Dedifferentiated amniotic fluid mesenchymal stem cell (primary cell): Measurements from ENCODE around the gene ADM.
A peak's percentile ranks its signal among the peaks of the same experiment; 100 is the strongest.

Experiments
- DNase-seq: peaks from one replicate; pipeline ENCODE4 v3.0.0-alpha.2; 2016; ENCODE audit errors: extremely low spot score

The ADM gene

DNA sequence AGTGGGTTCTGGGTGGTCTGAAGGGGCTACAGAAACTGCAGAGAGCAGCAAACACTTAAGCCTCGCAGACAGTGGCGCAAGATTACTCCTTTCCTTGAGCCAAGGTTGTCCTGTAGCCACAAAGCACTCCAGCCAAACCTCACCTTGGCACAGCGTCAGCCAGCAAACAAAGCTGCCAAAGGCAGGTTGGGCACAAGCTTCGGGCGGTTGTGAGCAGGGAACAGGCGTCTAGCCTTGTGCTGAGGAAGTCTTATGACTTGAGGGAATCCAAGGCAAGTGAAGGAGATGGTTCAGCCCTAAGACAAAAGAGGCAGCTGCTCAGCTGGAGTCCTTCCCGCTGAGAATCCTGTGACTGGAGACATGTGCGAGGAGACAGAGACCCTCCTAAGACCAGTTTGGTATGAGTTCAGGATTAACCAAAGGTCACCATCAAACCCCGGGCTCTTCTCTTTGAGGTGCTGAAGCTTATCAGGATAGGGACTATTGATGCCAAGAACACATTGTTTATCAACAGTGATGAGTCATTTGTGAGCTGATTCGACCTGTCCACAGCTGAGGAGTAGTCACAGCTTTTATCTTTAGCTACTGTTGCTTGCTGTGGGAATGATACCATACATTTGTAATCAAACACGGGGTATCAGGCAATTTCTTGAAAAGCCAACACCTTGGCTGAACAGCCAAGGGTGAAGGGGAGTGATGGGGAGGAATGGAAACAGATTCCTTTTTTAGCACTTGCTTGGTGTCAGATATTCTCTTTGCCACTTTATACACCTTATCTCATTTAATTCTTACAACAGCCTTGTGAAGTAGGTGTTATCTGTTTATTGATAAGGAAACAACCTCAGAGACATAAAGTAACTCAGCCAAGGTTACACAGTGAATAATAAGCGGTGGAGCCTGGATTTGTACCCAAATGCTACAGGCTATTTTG is 4.6 kb downstream of the ADM start:
- peak; percentile 40 for DNase-seq

DNA sequence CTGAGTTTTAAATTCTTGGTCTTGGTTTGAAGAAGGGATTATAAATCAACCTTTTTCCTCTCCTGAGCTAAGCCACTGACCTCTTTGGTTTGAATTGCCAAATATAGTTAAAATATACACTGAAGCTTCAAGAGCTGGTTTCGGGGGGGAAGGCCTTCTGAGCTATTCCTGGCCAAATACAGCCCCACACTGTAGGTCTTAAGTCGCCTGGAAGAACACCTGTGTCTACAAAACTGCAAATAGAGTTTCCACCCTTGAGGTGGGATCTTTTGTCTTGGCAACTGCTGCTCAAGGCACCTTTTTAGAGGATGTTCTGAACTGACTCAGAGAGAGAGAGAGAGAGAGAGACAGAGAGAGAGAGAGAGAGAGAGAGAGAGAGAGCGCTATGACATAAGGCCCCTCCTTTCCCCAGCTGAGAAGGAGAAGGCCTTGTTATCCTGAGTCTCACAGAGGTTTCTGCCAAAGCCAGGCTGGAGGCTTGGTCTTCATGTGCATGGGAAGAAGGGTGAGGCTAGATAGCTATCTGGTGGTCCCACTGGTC is 5.5 kb downstream of the ADM start:
- no peak for DNase-seq

DNA sequence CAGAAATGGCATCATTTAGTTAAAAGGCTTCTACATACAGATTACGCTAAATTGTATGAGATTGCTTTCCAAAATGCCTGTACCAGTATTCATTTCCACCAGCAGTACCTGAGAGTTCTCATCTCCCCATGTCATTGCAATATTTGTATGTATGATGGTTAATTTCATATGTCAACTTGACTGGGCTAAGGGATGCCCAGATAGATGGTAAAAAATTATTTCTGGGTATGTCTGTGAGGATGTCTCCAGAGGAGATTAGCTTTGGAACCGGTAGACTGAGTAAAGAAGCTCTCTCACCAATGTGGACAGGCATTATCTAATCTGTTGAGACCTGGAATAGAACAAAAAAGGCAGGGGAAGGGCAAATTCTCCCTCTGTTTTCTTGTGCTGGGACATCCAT is 6.9 kb downstream of the ADM start:
- no peak for DNase-seq

DNA sequence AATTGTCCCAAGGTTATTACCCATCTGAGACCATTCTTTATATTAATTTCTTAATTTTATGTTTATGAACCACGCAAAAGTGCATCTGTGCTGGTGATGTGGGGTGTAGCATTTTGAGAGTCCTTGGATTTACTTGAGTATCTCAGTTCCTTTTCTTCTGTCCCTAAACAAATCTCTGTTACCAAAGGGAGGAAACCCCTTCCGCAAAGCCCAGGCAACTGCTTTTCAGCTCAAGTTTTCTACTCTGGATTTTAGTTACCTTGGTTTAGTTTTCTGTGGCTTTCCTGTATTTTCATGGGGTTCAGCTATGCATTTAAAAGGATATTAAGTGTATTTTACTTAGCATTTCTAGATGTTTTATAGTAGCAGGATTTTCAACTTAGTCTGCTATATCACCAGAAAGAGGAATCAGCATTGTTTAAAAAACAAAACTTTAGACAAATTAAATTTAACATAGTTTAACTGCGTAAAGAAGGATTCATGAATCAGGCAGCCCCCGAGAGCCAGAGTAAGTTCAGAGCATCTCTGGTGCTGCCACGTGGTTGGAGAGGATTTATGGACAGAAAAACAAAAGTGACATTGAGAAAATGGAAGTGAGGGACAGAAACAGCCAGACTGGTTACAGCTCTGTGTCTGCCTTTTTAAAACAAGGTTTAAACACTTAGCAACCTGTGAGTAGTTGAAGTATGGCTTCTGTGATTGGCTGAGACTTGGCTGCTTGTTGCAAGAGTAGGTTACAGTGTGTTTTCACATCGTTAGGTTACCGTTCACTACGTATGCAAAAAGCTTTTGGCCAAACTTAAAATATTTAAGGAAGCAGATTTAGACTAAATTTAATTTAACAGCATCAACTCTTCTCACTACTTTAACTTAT is 9.6 kb downstream of the ADM start:
- DNase-seq, result peak; percentile 60

DNA sequence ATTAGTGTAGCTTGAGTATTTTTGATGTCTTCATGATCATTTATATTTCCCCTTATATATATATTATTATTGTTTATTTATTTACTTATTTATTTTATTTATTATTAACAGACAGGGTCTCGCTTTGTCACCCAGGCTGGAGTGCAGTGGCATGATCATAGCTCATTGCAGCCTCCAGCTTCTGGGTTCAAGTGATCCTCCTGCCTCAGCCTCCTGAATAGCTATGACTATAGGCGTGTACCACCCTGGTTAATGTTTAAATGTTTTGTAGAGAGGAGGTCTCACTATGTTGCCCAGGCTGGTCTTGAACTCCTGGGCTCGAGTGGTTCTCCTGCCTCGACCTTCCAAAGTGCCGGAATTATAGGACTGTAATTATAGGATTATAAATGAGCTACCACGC is 10.2 kb downstream of the ADM start:
- DNase-seq, result no peak

DNA sequence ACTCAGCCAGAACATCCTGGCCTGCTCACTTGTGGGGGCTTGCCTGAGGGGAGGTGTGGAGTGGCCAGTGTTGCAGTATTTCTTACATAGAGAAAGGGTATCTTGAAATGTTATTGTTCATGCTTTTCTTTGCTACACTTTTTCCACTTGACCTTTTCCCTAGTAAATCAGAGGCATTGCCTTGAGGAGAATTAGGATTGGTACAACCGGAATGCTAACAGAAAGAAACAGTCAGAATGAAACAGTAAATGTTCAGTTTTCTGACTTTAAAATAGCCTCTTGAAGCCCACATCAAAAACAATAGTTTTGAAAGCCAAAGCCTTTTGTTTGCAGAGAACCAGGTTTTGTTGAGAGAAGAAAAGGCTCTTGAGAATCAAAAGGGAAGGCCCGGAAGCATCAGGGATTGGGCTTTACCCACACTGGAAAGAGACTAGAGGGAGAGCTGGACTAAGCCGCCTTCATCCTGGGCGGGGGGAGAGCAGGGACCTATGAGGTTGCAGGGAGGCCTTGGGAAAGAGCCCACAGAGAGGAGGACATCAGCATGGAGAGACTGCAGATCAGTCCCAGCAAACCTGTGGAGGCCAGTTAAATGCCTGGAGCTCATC is 12.4 kb downstream of the ADM start:
- DNase-seq, result no peak

DNA sequence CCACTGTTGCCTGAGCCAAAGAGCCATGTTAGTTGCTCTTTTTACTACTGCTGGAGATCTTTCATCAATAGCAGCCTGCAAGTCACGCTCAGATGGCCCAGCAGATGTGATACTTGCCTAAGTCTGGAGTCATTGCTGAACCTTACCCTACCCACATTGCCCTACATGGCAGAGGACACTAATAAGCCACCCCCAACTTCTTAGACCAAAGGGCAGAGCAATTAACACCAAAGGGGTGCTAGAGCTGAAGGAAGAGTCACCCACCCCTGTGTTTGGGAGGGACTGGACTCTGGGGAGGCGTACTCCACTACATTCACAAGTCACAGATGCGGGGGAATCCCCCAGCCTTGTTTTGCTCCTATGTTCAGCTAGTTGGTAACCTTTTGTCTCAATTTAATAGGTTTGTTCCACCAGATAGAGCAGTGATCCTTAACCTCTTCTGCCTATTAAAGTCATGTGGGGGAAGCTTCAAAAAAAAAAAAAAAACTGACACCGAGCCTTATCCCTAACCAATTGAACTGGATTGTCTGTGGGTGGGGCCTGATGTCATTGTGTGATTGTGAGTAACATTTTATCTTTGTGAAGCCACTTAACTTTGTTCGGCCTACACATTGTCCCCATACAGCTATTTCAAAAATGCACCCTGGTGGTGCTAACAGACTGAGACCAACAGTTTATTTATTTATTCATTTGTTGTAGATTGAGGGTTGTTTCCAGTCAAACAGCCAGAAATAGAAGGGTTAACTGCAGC is 13.1 kb downstream of the ADM start:
- no peak for DNase-seq

DNA sequence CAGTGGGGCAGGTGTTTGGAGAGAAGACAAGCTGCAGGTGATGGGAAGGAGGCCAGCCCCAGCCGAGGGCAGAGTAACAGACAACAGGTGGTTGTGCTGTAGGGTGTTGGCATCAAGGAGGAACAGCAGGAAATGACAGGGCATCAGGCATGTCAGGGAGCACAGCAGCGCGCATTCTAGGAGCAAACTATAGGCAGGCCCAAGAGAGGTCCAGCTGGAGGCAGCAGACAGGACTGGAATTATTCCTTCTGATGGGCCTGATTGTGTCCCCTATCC is 13.6 kb downstream of the ADM start:
- DNase-seq, result no peak

DNA sequence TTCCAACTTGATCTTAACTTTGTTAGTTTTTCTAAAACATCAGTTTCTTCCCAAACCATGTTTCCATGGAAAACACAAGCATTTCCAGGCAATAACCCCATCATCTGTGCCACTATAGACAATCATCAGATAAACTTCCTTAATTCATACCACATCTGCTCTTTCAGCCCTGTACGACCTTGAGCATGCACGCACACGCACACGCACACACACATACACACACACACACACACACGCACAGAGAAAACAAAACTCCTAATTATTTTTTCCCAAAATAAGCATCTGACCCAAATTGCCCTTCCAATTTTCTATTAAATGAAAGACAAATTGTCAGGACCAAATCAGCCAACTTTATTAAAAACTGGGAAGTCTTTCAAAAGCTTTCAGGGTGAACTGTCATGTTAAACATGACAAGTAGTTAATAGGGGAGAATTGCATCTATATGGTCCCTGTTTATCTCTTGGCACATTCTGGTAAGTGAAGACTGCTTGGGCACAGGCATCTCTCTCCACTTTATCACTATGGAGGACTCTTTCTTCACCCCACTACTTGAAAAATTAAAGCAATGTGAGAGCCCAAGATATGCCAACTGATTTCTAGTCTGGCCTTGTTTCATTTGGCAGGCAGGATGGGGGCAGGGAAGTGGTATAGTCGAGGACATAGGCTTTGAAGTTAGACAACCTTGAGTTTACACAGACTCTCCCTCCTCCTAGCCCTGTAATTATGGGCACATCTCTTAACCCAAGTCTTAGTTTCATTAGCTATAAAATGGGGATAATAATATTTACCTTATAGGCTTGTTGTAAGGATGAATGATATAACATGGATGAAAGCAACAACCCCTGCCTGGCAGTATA is 15.1 kb downstream of the ADM start:
- DNase-seq, result no peak

DNA sequence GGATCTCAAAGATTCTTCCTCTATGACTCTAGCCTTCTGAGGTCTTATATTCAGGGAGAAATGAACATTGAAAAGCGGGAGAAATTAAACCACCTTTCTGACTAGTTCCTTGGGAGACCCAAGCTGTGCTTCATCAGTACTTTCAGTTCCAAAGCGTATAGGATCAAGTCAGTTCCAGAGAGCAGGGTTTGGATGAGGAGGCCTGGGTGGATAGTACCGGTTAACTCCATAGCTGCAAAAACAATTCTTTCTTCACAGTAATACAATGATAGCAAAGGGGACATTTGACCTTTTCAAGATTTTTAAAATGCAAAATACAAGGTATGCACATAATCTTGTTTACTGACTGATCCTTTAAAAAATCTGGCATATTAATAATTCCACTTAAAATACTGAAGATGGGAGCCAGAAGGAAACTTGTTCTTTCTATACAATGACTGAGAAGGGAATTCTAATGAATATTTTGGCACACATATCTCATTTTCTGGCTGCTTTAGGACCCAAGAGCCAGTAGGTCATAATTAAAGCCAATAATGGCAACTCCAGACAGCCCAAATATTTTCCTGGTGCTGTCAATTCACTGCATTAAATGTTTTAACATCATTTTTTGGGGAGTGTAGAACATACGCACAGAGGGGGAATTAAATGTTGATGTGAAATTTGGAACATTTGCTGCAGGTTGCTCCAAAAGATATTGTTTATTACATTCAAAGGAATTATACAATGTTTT is 16.0 kb downstream of the ADM start:
- DNase-seq, result no peak

DNA sequence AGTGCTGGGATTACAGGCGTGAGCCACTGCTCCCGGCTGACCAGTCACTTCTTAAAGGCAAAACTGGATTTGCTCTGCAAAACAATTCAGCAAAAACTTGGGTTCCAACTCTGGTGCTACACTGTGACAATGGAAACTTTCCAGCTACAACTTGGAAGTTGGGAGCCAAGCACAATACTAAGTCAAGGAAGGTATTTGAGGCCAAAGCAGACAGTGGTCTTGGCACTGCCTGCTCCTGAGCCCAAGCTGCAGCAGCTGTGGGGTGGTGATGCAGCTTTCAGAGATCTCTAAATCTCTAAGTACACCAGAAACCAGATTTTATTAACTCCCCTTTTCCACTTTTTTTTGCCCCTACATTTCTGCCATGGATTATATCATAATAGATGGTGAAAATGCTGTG is 17.5 kb downstream of the ADM start:
- no peak for DNase-seq

DNA sequence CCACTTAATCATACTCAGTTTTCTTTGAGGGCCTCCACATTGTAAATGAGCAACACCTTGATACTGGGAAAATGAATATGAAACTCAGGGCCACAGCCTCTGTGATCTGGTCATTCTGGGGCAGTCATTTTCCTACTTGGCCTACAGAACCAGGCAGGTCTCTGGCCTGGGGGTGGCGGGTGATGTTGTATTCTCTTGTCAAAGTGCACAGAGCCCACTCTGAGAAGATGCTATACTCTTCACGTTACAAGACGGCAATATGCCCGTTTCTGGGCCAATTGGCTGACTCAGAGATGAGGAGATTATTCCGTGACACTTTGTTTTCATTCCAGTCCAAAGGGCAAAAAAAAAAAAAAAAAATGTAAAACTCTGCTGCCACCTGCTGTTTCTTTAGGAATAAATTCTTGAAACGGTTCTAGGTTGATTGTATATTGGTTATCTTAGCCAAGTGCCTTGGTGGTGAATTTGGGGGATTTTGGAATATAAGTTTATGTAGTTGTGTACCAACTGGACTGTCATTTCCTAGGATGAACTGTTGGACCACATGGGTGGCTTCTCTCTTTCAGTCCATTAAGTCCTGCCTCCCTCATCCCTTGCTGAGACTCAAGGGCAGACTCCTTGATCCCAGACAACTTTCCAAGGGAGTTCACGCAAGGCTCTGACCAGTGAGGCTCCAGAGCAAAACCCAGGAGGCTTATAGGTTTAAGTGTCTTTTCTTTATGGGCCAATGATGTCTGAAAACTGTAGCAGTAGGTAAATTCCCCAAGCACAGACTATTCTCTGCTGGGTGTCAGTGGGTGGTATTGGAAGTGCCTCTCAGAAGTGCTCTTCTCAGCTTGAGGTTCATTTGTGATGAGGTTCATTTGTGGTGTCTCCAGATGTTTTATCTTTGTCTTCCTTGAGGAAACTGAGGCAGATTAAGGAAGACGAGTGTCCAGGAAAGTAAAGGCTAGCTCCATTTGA is 18.2 kb downstream of the ADM start:
- peak; percentile 94 for DNase-seq

DNA sequence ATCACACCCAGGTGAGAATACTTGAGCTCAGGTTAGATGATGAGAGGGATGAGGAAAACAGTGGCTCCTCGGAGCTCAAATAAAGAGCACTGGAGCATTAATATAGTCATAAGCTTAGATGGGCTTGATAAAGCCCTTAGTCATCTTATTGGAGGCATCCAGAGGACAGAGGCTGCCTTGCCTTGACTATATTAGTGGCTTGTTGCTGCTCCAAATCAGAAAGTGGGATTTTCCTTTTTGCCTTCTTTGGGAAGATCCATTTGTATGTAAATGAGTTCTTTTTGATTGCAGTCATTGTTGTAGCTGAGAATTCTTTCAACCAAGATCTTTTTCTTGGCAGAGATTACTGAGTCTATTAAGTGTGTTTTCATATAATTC is 18.9 kb downstream of the ADM start:
- DNase-seq, result no peak

DNA sequence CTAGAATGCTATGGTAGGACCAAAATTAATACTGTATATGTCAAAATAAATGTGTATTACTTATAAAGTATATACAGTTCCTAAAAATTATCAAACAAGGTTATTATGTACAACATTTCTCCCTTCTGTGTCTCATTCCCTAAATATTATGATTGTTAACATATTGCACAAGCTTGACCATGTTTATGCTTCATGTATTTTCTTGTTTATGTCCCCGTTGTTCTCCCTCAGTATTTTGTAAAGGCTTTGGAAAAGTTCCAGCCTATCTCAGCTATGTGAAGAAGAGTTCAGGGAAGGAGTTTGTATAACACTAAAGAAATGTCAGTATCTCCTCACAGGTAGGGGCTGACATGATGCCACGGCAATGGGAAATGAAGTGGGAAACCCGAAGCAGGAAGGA is 19.6 kb downstream of the ADM start:
- DNase-seq, result no peak

DNA sequence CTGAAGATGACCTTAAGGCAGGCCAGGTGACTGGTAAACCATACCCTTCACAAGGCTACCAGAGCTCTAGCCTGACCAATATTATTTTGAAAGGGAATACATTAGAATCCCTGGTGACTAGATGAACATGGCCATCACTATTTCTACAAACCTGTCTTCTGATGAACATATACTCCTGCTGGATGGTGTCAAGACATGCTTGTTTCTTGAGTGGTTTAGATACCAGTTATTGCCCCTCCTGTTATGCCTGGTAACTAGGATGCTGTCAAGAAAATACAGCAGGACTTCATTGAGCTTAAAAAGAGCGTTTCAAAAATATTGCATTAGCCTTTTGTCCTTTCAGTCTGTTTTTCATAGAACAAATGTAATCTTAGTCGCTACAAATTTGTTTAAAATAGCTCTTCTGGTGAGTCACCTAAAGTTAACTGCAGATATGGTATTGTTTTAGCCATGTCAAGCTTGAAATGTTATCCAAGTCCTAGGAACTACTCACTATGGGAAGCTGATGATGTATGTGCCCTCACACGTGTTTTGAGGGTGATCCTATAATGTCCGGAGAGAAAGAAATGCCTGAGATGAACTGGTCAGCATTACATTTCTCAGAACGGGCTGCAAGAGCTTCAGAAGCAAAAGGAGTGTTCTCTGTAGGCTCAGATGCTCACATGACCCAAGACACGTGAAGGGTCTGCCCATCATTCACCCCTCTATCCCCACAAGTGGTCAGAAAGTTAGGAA is 20.6 kb downstream of the ADM start:
- peak; percentile 85 for DNase-seq

DNA sequence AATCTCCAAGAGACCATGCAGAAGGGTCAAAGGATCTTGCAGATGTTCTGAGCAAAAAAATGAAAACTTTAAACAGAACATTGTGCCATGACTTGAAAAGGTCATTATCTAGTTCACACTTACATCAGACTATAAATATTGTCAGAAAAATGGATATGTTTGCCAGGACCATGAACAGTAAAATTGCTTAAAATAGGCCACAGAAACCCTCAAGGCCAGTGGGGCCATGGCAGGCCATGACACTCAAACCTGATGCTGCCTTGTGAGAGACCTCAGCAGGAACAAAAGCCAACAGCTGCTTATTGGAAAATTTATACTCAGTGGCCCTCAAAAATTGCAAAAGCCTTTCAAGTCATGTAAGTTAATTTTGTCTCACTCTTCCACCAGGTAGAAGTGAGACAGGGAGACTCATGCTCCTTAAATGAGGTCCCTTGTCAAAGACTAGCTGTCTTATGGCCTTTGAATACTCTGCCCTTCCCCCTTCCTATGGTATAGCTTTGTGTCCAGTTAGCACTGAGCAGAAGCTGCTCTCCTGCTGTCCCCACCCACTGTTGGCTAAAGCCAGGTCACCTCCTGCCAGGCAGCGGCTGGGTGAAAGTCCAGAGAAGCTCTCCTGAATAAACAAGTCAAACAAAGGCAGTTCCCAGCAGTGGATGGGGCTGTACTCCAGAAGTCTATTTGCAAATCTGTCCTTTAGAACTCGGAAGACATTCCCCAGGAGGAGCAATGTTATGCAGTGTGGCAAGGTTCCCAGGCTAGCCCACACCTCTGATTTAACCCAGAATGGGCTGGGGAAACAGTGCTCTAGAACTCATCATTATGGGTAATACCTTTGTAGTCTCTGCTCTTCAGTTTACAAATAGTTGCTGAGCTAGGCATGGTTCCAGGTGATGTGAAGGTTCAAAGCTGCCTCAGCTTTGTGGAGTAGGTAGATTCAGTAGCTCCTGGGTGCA is 21.4 kb downstream of the ADM start:
- DNase-seq, result no peak

DNA sequence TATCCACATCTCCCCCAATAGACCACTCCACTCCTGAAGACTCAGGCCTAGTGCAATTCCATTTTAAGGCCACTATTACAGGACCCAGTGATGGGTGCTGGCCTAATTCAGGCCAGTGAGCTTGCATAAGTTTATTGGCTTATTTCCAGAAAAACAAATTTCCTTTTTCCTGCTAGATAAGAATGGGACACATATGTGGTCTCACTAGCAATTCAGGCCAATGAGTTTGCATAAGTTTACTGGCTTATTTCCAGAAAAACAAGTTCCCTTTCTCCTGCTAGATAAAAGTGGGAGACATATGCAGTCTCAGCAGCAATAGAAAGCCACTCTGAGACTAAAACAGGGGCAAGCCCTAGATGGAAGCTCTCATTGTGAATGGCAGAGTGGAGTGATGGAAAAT is 22.4 kb downstream of the ADM start:
- DNase-seq, result no peak
